Measurements from ENCODE around the gene ZNF436. TPM values are rescaled to one million over a fixed set of nuclear protein-coding genes. Genes with fewer than 3 reads are reported as not detected.
A peak's percentile ranks its signal among the peaks of the same experiment; 100 is the strongest.

ZNF436 gene
- polyA plus RNA-seq, 1 experiment, result 17.2 TPM

- Histone ChIP-seq H3K27ac (ENCODE audit: low read depth, low read length) (no peak overlapping the region), H3K27me3 (ENCODE audit: control insufficient read depth, insufficient read depth, low read length) (no peaks in the 10 kb centered on the region), H3K4me3 (ENCODE audit: low read depth, low read length) (no peak overlapping the region), H3K9me3 (ENCODE audit: control insufficient read depth, insufficient read depth, low read length) (peaks cover 4% of the 10 kb centered on the region; the same call in 1 of the 2 replicates)
- TF ChIP-seq CTCF (IDR thresholded peaks at IDR 0.05; ENCODE audit: low read depth, low read length), result no peak
- CTCF ChIA-PET, result interaction anchor here (1.3 to 1.8 kb wide), 2 partner anchors 22 to 58 kb away, joined by 4 to 6 read pairs; no protein-coding TSS in a partner anchor
- POLR2A ChIA-PET, result interaction anchor here (2.0 to 2.1 kb wide), 2 partner anchors 22 to 66 kb away, joined by 14 to 41 read pairs; no protein-coding TSS in a partner anchor
- no peak for DNase-seq (ENCODE audit: low read depth, low spot score)
Measured at GRCh38 chr1:23345920-23346319, 23.7 kb downstream of the ZNF436 start.

- Histone ChIP-seq H3K27me3 (ENCODE audit: control insufficient read depth, insufficient read depth, low read length) (no peaks in the 10 kb centered on the region), H3K27ac (ENCODE audit: low read depth, low read length) (peak overlapping the region; percentile 86), H3K4me3 (ENCODE audit: low read depth, low read length) (peak overlapping the region; percentile 55), H3K9me3 (ENCODE audit: control insufficient read depth, insufficient read depth, low read length) (peaks cover 4% of the 10 kb centered on the region; the same call in 1 of the 2 replicates)
- CTCF ChIA-PET, result interaction anchor here (1.2 to 1.8 kb wide), 5 partner anchors 23 to 194 kb away, joined by 4 to 9 read pairs (median 6); no protein-coding TSS in a partner anchor
- no peak for DNase-seq (ENCODE audit: low read depth, low spot score)
- POLR2A ChIA-PET, result interaction anchor here (0.5 to 2.1 kb wide), 15 partner anchors 14 to 346 kb away, joined by 3 to 41 read pairs (median 8); partner anchors contain the start of genes E2F2, ID3, RPL11 and ZNF436
- TF ChIP-seq CTCF (IDR thresholded peaks at IDR 0.05; ENCODE audit: low read depth, low read length), result no peak
Measured at GRCh38 chr1:23344987-23345472, 24.6 kb downstream of the ZNF436 start.

- H3K27me3 ChIP-seq (ENCODE audit: control insufficient read depth, insufficient read depth, low read length), result no peaks in the 10 kb centered on the region
- peaks cover 4% of the 10 kb centered on the region; the same call in 1 of the 2 replicates for H3K9me3 ChIP-seq (ENCODE audit: control insufficient read depth, insufficient read depth, low read length)
- H3K27ac ChIP-seq (ENCODE audit: low read depth, low read length), result peak within 1 kb of the TSS; percentile 86
- no peak for TF ChIP-seq CTCF (IDR thresholded peaks at IDR 0.05; ENCODE audit: low read depth, low read length)
- DNase-seq (ENCODE audit: low read depth, low spot score), result peak; percentile 100
- H3K4me3 ChIP-seq (ENCODE audit: low read depth, low read length), result peak within 1 kb of the TSS; percentile 83
- ChIA-PET POLR2A (interaction anchor here (0.5 to 2.1 kb wide), 47 partner anchors 10 to 1562 kb away, joined by 3 to 41 read pairs (median 5); partner anchors contain the start of genes ASAP3, E2F2, ID3 and KDM1A), CTCF (interaction anchor here (0.6 to 1.8 kb wide), 9 partner anchors 24 to 421 kb away, joined by 3 to 9 read pairs (median 5); no protein-coding TSS in a partner anchor)
Measured at GRCh38 chr1:23344111-23344986, 25.3 kb downstream of the ZNF436 start, which contains the start of gene HNRNPR. HNRNPR (minus strand) TSS chr1:23344284; CDS start chr1:23341008, 3,276 bp downstream.

- peak; percentile 45 for DNase-seq (ENCODE audit: low read depth, low spot score)
- ChIA-PET CTCF (interaction anchor here (1.2 kb wide), 2 partner anchors 79 to 196 kb away, joined by 4 to 9 read pairs; no protein-coding TSS in a partner anchor), POLR2A (interaction anchor here (0.6 to 2.1 kb wide), 21 partner anchors 9 to 1073 kb away, joined by 3 to 41 read pairs (median 7); partner anchors contain the start of genes ASAP3, RPL11 and ZNF436)
- peak overlapping the region; percentile 83 for H3K4me3 ChIP-seq (ENCODE audit: low read depth, low read length)
- TF ChIP-seq CTCF (IDR thresholded peaks at IDR 0.05; ENCODE audit: low read depth, low read length), result no peak
- no peaks in the 10 kb centered on the region for H3K27me3 ChIP-seq (ENCODE audit: control insufficient read depth, insufficient read depth, low read length)
- H3K27ac ChIP-seq (ENCODE audit: low read depth, low read length), result peak overlapping the region; percentile 86
- peaks cover 4% of the 10 kb centered on the region; the same call in 1 of the 2 replicates for H3K9me3 ChIP-seq (ENCODE audit: control insufficient read depth, insufficient read depth, low read length)
Measured at GRCh38 chr1:23343221-23344110, 26.2 kb downstream of the ZNF436 start.
